KMS-11 (cell line): Measurements from ENCODE around the gene ZNF777.

Source experiments
- H2AFZ ChIP-seq: fragments of 200-600 bp; sonication (generic); 2 replicates; pipeline ENCODE4 v1.6.1; 2016; ENCODE audit warnings: antibody characterized with exemption, mixed run types, low read depth
- H3K27ac ChIP-seq: fragments of 200-600 bp; sonication (generic); 2 replicates; pipeline ENCODE4 v1.6.1; 2016; ENCODE audit warnings: mild to moderate bottlenecking, mixed run types
- H3K27me3 ChIP-seq: fragments of 200-600 bp; sonication (generic); 2 replicates; pipeline ENCODE4 v1.6.1; 2017; ENCODE audit warnings: mild to moderate bottlenecking, low read depth, mixed run types, moderate library complexity; ENCODE audit not compliant: insufficient read depth
- H3K36me3 ChIP-seq: fragments of 200-600 bp; sonication (generic); 2 replicates; pipeline ENCODE4 v1.6.1; 2017; ENCODE audit warnings: mild to moderate bottlenecking, mixed run types; ENCODE audit not compliant: insufficient read depth
- H3K4me1 ChIP-seq: fragments of 200-600 bp; sonication (generic); 2 replicates; pipeline ENCODE4 v1.6.1; 2016; ENCODE audit warnings: mild to moderate bottlenecking, low read depth, mixed run types; ENCODE audit not compliant: poor library complexity, severe bottlenecking
- H3K4me2 ChIP-seq: fragments of 200-600 bp; sonication (generic); 2 replicates; pipeline ENCODE4 v1.7.0; 2016; ENCODE audit warnings: mild to moderate bottlenecking, mixed run types
- H3K4me3 ChIP-seq: fragments of 200-600 bp; sonication (generic); IDR thresholded peaks from 2 replicates; pipeline ENCODE4 v1.6.1; 2017; ENCODE audit warnings: low read depth, low read length, mixed read lengths; ENCODE audit not compliant: insufficient read depth
- H3K79me2 ChIP-seq: fragments of 200-600 bp; sonication (generic); 2 replicates; pipeline ENCODE4 v1.6.1; 2016; ENCODE audit warnings: low read depth, mixed run types; ENCODE audit not compliant: insufficient read depth
- H3K9ac ChIP-seq: fragments of 200-600 bp; sonication (generic); 2 replicates; pipeline ENCODE4 v1.6.1; 2016; ENCODE audit warnings: mild to moderate bottlenecking, mixed run types
- H4K20me1 ChIP-seq: fragments of 200-600 bp; sonication (generic); 2 replicates; pipeline ENCODE4 v1.6.1; 2016; ENCODE audit warnings: mild to moderate bottlenecking, mixed run types; ENCODE audit not compliant: insufficient read depth
- TF ChIP-seq, protein P1 (sequence below): fragments of 200-600 bp; sonication (generic); conservative IDR thresholded peaks from 2 replicates; pipeline ENCODE4 v1.6.1; 2017; ENCODE audit warnings: low read depth, mild to moderate bottlenecking, antibody characterized with exemption, low read length, moderate library complexity, mixed read lengths

The ZNF777 gene

DNA sequence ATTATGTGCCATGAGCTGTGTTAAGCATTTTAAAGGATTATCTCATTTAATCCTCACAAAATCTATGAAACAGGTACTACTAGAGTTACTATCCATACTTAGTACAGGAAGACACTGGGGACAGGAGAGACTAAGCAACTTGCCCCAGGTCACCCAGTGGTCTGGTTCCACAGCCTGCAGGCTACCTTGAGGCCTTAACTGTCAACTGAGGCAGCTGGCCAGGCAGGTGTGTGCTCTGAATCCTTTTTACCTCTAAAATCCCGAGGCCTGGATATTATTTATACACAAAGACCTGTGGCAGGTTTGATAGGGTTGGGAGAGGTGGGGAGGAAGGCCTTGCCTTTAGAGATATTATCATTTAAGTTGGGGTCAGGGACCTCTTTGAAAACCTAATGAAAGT, 3.1 kb downstream of the ZNF777 start:
- no peak overlapping the region for H3K27ac ChIP-seq
- H4K20me1 ChIP-seq = no peaks in the 10 kb centered on the region
- peaks cover 25% of the 10 kb centered on the region; the same call in 1 of the 2 replicates for H3K79me2 ChIP-seq
- H3K9ac ChIP-seq = no peak overlapping the region
- no peak overlapping the region for H3K4me2 ChIP-seq
- no peaks in the 10 kb centered on the region for H3K27me3 ChIP-seq
- H3K36me3 ChIP-seq = 0 out of 2 replicates have a peak, but pooled peaks cover 5% of the 10 kb centered on the region
- no peak overlapping the region for H3K4me3 ChIP-seq
- peaks cover 9% of the 10 kb centered on the region for H3K4me1 ChIP-seq
- no peak overlapping the region for H2AFZ ChIP-seq
- TF ChIP-seq, protein P1, sequence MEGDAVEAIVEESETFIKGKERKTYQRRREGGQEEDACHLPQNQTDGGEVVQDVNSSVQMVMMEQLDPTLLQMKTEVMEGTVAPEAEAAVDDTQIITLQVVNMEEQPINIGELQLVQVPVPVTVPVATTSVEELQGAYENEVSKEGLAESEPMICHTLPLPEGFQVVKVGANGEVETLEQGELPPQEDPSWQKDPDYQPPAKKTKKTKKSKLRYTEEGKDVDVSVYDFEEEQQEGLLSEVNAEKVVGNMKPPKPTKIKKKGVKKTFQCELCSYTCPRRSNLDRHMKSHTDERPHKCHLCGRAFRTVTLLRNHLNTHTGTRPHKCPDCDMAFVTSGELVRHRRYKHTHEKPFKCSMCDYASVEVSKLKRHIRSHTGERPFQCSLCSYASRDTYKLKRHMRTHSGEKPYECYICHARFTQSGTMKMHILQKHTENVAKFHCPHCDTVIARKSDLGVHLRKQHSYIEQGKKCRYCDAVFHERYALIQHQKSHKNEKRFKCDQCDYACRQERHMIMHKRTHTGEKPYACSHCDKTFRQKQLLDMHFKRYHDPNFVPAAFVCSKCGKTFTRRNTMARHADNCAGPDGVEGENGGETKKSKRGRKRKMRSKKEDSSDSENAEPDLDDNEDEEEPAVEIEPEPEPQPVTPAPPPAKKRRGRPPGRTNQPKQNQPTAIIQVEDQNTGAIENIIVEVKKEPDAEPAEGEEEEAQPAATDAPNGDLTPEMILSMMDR = no peak

DNA sequence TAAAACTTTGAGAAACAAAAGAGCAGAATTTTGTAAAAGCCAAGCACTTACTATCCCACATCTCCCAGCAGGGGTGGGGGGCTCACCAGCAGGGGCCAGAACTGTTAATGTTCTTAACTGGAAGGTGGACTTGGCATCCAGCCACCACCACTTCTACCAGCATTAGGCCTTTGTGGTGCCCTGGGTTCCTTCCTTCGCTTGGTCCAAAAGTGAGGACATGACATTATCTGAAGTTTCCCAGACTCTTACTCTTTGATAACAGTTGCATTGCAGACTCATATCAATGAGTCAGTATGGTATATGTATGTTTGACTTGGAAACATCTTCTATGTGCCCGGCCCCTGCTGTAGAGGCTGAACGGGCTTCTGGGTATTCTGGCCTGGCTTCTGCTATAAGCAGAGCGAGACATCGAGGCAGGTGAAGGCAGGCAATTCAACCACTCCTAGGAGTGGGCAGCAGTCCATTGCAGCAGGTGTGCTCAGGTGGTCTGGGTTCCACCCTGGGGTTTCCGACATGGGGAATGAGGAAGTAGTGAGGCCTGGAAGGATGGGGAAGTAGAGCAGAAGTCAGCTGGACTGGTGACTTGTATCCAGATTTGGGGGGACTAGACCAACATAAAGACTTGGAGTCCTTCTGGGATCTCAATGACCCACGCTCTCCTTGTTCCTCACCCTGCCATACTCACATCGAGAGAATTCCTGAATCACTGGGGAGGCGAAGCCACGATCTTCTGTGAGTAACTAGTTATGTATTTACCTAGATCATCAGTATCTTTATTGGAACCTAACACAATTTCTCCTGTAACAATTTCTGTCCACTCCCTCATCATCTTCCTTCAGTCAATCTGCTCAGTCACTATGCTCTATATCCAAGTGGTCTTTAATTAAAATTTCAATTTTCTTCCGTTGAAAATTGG, 4.1 kb downstream of the ZNF777 start:
- no peak overlapping the region for H3K4me3 ChIP-seq
- H3K79me2 ChIP-seq = peaks cover 25% of the 10 kb centered on the region; the same call in 1 of the 2 replicates
- no peak overlapping the region for H3K4me2 ChIP-seq
- H4K20me1 ChIP-seq = no peaks in the 10 kb centered on the region
- H3K36me3 ChIP-seq = 0 out of 2 replicates have a peak, but pooled peaks cover 5% of the 10 kb centered on the region
- H3K27ac ChIP-seq = no peak overlapping the region
- no peak overlapping the region for H2AFZ ChIP-seq
- H3K4me1 ChIP-seq = peaks cover 9% of the 10 kb centered on the region
- TF ChIP-seq, protein P1 = no peak
- H3K9ac ChIP-seq = no peak overlapping the region
- H3K27me3 ChIP-seq = no peaks in the 10 kb centered on the region

DNA sequence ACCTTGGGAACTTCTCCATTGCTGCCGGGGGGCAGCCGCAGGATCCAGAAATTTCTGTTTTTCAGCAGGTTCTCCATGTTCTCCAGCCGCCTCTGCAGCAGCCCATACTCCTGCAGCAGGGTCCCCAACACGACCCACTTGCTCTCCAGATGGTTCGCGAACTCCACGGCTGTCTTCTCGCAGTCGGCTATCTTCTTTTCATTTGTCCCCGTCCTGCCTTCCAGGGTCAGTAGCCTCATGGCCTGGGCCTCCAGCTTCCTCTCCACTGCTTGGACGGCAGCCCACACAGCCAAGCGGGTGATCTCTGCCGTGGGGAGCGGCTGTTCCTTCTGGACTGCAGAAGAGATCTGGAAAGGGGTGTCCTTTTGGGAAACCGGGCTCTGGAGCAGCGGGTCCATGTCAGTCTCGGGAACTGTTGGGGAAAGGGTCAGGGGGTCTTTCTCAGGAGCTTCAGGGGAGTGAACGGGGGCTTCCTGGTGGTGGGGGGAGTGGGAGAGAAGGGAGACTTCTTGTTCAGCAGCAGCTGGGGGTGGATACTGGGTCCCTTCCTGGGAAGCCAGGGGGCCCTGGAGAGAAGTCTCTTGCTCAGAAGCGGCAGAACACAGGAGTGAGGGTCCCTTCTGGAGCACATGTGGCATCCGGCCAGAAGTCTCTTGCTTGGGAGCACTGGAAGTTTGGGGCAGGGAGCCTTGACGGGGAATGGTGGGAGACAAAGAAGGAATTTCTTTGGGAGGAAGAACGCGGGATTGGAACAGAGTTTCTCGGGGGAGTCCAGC, 5.5 kb downstream of the ZNF777 start:
- H3K79me2 ChIP-seq = peaks cover 25% of the 10 kb centered on the region; the same call in 1 of the 2 replicates
- H3K4me2 ChIP-seq = no peak overlapping the region
- H3K4me1 ChIP-seq = peaks cover 9% of the 10 kb centered on the region
- TF ChIP-seq, protein P1 = no peak
- H3K4me3 ChIP-seq = no peak overlapping the region
- no peak overlapping the region for H3K9ac ChIP-seq
- H3K36me3 ChIP-seq = 0 out of 2 replicates have a peak, but pooled peaks cover 5% of the 10 kb centered on the region
- no peak overlapping the region for H2AFZ ChIP-seq
- no peaks in the 10 kb centered on the region for H3K27me3 ChIP-seq
- H4K20me1 ChIP-seq = no peaks in the 10 kb centered on the region
- H3K27ac ChIP-seq = no peak overlapping the region

DNA sequence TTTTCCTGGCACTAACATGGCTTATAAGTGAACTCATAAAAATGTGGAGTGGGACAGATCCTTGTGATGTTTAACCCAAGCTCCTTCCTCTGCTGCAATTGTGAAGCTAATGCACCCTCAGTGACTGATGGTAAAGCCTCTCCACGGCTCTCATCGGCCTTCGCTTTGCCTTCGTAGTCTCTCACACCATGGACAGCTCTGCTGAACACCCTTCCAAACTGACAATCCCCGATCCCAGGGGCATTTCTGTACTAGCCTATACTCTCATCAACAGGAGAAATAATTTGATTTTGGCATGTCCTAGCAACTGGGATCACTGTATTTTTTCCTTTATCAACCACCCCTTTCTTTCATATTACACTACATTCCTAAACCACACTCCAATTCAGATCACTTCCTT, 6.1 kb downstream of the ZNF777 start:
- no peak overlapping the region for H3K9ac ChIP-seq
- no peak overlapping the region for H3K27ac ChIP-seq
- H3K27me3 ChIP-seq = no peaks in the 10 kb centered on the region
- H3K4me3 ChIP-seq = no peak overlapping the region
- no peaks in the 10 kb centered on the region for H4K20me1 ChIP-seq
- TF ChIP-seq, protein P1 = no peak
- H3K4me1 ChIP-seq = peaks cover 9% of the 10 kb centered on the region
- peaks cover 25% of the 10 kb centered on the region; the same call in 1 of the 2 replicates for H3K79me2 ChIP-seq
- H3K4me2 ChIP-seq = no peak overlapping the region
- 0 out of 2 replicates have a peak, but pooled peaks cover 5% of the 10 kb centered on the region for H3K36me3 ChIP-seq
- H2AFZ ChIP-seq = no peak overlapping the region
